ENCODE data around the gene BAIAP2L2.

The BAIAP2L2 gene

GRCh38 chr22:38036392-38037062 lies 74.0 kb downstream of the BAIAP2L2 start:
- no peaks in the 10 kb centered on the region for H3K9me2 ChIP-seq (replicated peaks; ENCODE audit: low read depth, low read length)
- no peak overlapping the region for H3K9ac ChIP-seq (ENCODE audit: low read depth, low read length, poor library complexity, severe bottlenecking)
- H3K4me3 ChIP-seq (ENCODE audit: low read length, poor library complexity, severe bottlenecking): no peak overlapping the region
- no peak for TF ChIP-seq CTCF (conservative IDR thresholded peaks at IDR 0.05; ENCODE audit: low read length)
- TF ChIP-seq EZH2phosphoT487 (IDR thresholded peaks at IDR 0.05; ENCODE audit: borderline replicate concordance): no peak
- no peaks in the 10 kb centered on the region for H3K36me3 ChIP-seq (ENCODE audit: insufficient read depth, low read length)
- no peaks in the 10 kb centered on the region for H3K9me3 ChIP-seq (ENCODE audit: insufficient read depth, low read depth, low read length)
- H3K27me3 ChIP-seq (ENCODE audit: insufficient read depth, low read length, poor library complexity, severe bottlenecking): no peaks in the 10 kb centered on the region
- no peak overlapping the region for H3K4me2 ChIP-seq (ENCODE audit: low read depth, low read length, poor library complexity, severe bottlenecking)
- no peaks in the 10 kb centered on the region for H4K20me1 ChIP-seq (ENCODE audit: insufficient read depth, low read length, poor library complexity, severe bottlenecking)
- no peaks in the 10 kb centered on the region for H3F3A ChIP-seq (ENCODE audit: low read depth)
- H3K79me2 ChIP-seq (ENCODE audit: insufficient read depth, low read length): no peaks in the 10 kb centered on the region
- peaks cover 2% of the 10 kb centered on the region for H3K4me1 ChIP-seq (ENCODE audit: insufficient read depth, low read length, poor library complexity, severe bottlenecking)
- no peak overlapping the region for H2AFZ ChIP-seq (ENCODE audit: low read length)

GRCh38 chr22:38035530-38035885 lies 75.0 kb downstream of the BAIAP2L2 start:
- Histone ChIP-seq H3K9me3 (ENCODE audit: insufficient read depth, low read depth, low read length) (no peaks in the 10 kb centered on the region), H3K27me3 (ENCODE audit: insufficient read depth, low read length, poor library complexity, severe bottlenecking) (no peaks in the 10 kb centered on the region), H3K4me3 (ENCODE audit: low read length, poor library complexity, severe bottlenecking) (no peak overlapping the region), H3K36me3 (ENCODE audit: insufficient read depth, low read length) (no peaks in the 10 kb centered on the region), H4K20me1 (ENCODE audit: insufficient read depth, low read length, poor library complexity, severe bottlenecking) (no peaks in the 10 kb centered on the region), H3K4me1 (ENCODE audit: insufficient read depth, low read length, poor library complexity, severe bottlenecking) (no peaks in the 10 kb centered on the region), H3K4me2 (ENCODE audit: low read depth, low read length, poor library complexity, severe bottlenecking) (no peak overlapping the region), H3K9ac (ENCODE audit: low read depth, low read length, poor library complexity, severe bottlenecking) (no peak overlapping the region), H3K79me2 (ENCODE audit: insufficient read depth, low read length) (no peaks in the 10 kb centered on the region), H2AFZ (ENCODE audit: low read length) (no peak overlapping the region), H3F3A (ENCODE audit: low read depth) (no peaks in the 10 kb centered on the region), H3K9me2 (replicated peaks; ENCODE audit: low read depth, low read length) (no peaks in the 10 kb centered on the region)
- no peak for TF ChIP-seq CTCF (conservative IDR thresholded peaks at IDR 0.05; ENCODE audit: low read length)
- no peak for TF ChIP-seq EZH2phosphoT487 (IDR thresholded peaks at IDR 0.05; ENCODE audit: borderline replicate concordance)
